Measurements from ENCODE around the gene POLR2E. TPM values are rescaled to one million over a fixed set of nuclear protein-coding genes. Genes with fewer than 3 reads are reported as not detected.

POLR2E gene
- polyA plus RNA-seq, 1 experiment: 292 TPM

GRCh38 chr19:1041272-1041834, 53.8 kb downstream of the POLR2E start:
- ChIA-PET POLR2A (no interaction called here), CTCF (interaction anchor here (1.1 to 2.1 kb wide), 4 partner anchors 24 to 72 kb away, joined by 3 to 7 read pairs (median 4); no protein-coding TSS in a partner anchor)
- Histone ChIP-seq H3K27me3 (ENCODE audit: control insufficient read depth, insufficient read depth, low read length) (no peaks in the 10 kb centered on the region), H3K36me3 (ENCODE audit: control insufficient read depth, insufficient read depth, low read length) (peaks cover 15% of the 10 kb centered on the region), H3K4me3 (ENCODE audit: low read depth, low read length) (peak overlapping the region; percentile 37)
- TF ChIP-seq CTCF (IDR thresholded peaks at IDR 0.05; ENCODE audit: insufficient read depth, low read depth, low read length): no peak
- DNase-seq (ENCODE audit: low read depth): no peak

- TF ChIP-seq CTCF (IDR thresholded peaks at IDR 0.05; ENCODE audit: insufficient read depth, low read depth, low read length): no peak
- peaks cover 20% of the 10 kb centered on the region for H3K36me3 ChIP-seq (ENCODE audit: control insufficient read depth, insufficient read depth, low read length)
- ChIA-PET POLR2A (interaction anchor here (1.1 kb wide), 2 partner anchors 14 to 63 kb away, joined by 3 to 8 read pairs; partner anchors contain the start of genes CNN2 and GPX4), CTCF (interaction anchor here (1.1 to 2.1 kb wide), 4 partner anchors 15 to 73 kb away, joined by 3 to 7 read pairs (median 4); partner anchors contain the start of gene CNN2)
- peak overlapping the region; percentile 37 for H3K4me3 ChIP-seq (ENCODE audit: low read depth, low read length)
- no peaks in the 10 kb centered on the region for H3K27me3 ChIP-seq (ENCODE audit: control insufficient read depth, insufficient read depth, low read length)
- DNase-seq (ENCODE audit: low read depth): peak; percentile 63
Observed at GRCh38 chr19:1040476-1041271, 54.5 kb downstream of the POLR2E start.

DNA sequence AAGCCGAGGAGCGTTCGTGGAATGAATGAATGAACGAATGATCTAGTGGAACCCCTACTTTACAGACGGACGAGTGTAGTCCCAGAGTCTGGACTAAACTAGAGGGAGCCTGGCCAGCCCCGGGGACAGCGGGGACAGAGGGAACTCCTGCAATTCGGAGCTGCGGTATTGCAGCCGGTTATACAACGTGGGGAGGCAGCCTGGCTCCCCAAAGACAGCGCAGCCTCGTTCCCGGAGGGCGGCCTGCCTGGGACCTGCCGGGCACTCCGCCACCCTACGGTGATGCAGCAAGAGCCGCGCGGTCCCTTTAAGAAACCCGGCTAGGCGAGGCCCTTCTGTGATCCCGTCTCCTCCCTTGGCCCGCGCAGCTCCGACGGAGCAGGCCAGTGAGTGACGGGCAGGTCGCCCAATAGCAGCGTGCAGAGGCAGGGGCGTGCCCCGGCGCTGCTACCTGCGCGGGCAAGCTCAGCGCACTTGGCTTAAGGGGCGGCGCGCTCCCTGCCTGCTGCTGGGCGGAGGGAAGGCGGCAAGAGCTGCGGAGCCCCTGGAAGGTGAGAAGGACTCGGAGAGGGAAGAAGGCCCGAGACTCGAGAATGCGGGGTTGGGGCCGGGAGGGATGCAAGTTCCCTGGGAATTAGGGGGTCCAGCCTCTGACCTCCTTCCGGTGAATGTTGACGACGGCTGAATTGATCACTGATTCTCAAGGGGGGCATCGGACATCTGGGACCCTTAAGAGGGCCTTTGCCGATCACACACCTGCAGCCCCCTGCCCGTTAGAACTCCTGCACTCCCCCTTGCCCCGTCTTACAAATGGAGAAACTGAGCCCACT, 55.3 kb downstream of the POLR2E start, which contains the start of gene ABCA7:
ABCA7 (plus strand) TSS at position 462 of the 830 bp plus-strand sequence. CDS start 1,255 bp downstream, outside the sequence.
- DNase-seq (ENCODE audit: low read depth): peak; percentile 79
- Histone ChIP-seq H3K36me3 (ENCODE audit: control insufficient read depth, insufficient read depth, low read length) (peaks cover 23% of the 10 kb centered on the region), H3K27me3 (ENCODE audit: control insufficient read depth, insufficient read depth, low read length) (no peaks in the 10 kb centered on the region), H3K4me3 (ENCODE audit: low read depth, low read length) (peak within 1 kb of the TSS; percentile 33)
- ChIA-PET POLR2A (interaction anchor here (1.1 kb wide), 2 partner anchors 13 to 64 kb away, joined by 3 to 8 read pairs; partner anchors contain the start of genes CNN2 and GPX4), CTCF (interaction anchor here (1.0 to 2.1 kb wide), 3 partner anchors 14 to 151 kb away, joined by 3 to 7 read pairs (median 5); partner anchors contain the start of gene CNN2)
- TF ChIP-seq CTCF (IDR thresholded peaks at IDR 0.05; ENCODE audit: insufficient read depth, low read depth, low read length): no peak

GRCh38 chr19:1038978-1039645, 56.1 kb downstream of the POLR2E start:
- CTCF ChIA-PET: interaction anchor here (1.0 to 2.1 kb wide), 4 partner anchors 13 to 151 kb away, joined by 3 to 7 read pairs (median 4); partner anchors contain the start of gene CNN2
- POLR2A ChIA-PET: interaction anchor here (1.1 kb wide), 1 partner anchor 13 kb away, joined by 8 read pairs; the partner anchor contains the start of gene CNN2
- TF ChIP-seq CTCF (IDR thresholded peaks at IDR 0.05; ENCODE audit: insufficient read depth, low read depth, low read length): no peak

More at GRCh38 chr19:1038978-1039645, 56.1 kb downstream of the POLR2E start:
- Histone ChIP-seq H3K27me3 (ENCODE audit: control insufficient read depth, insufficient read depth, low read length) (no peaks in the 10 kb centered on the region), H3K4me3 (ENCODE audit: low read depth, low read length) (no peak overlapping the region), H3K36me3 (ENCODE audit: control insufficient read depth, insufficient read depth, low read length) (peaks cover 23% of the 10 kb centered on the region)
- no peak for DNase-seq (ENCODE audit: low read depth)
